ENCODE data around the gene COLEC11.

COLEC11 gene

DNA sequence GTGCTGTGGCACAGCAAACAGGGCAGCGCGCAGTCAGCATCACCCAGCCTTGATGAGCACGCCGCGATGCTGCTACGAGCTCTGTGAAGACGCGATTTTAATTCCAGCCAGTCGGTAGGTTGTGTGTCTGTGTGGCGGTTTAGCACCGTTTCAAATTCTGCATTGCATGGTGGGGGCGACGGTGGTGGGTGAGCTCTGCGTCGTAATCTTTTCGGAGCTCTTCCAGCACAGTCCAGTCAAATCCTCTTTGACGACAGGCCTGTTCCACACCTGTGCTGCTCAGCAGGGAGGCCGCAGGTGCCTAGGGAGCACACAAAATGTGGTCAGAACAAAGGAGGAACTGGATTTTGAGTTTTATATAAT is 71.7 kb downstream of the COLEC11 start:
- no peak overlapping the region for H3K27ac ChIP-seq
- TF ChIP-seq ZFX (IDR thresholded peaks at IDR 0.05; ENCODE audit: borderline replicate concordance) = no peak

DNA sequence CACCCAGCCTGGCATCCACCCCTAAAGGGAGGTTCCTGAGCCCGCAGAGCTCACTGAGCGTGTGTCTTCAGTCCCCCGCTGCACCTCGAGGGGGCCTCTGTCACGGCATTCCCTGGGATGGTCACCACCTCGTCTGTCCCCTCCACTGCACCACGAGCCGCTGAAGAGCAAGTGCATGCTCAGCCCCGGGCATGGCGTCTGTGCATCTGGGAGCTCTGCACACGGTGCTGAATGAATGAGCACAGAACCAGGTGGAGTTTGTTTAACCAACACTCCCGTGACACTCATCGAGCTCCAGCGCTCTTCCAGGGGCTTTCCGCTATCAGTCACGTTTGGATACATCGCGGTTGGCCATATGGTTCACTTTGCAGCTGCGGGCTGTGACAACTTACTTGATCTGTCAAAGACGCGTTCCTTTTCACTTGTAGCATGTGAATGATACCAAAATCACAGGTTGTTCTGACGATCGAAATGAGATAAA is 72.3 kb downstream of the COLEC11 start:
- H3K27ac ChIP-seq = no peak overlapping the region
- TF ChIP-seq ZFX (IDR thresholded peaks at IDR 0.05; ENCODE audit: borderline replicate concordance) = no peak
- TF ChIP-seq, protein P1, sequence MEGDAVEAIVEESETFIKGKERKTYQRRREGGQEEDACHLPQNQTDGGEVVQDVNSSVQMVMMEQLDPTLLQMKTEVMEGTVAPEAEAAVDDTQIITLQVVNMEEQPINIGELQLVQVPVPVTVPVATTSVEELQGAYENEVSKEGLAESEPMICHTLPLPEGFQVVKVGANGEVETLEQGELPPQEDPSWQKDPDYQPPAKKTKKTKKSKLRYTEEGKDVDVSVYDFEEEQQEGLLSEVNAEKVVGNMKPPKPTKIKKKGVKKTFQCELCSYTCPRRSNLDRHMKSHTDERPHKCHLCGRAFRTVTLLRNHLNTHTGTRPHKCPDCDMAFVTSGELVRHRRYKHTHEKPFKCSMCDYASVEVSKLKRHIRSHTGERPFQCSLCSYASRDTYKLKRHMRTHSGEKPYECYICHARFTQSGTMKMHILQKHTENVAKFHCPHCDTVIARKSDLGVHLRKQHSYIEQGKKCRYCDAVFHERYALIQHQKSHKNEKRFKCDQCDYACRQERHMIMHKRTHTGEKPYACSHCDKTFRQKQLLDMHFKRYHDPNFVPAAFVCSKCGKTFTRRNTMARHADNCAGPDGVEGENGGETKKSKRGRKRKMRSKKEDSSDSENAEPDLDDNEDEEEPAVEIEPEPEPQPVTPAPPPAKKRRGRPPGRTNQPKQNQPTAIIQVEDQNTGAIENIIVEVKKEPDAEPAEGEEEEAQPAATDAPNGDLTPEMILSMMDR (IDR thresholded peaks at IDR 0.05) = no peak

DNA sequence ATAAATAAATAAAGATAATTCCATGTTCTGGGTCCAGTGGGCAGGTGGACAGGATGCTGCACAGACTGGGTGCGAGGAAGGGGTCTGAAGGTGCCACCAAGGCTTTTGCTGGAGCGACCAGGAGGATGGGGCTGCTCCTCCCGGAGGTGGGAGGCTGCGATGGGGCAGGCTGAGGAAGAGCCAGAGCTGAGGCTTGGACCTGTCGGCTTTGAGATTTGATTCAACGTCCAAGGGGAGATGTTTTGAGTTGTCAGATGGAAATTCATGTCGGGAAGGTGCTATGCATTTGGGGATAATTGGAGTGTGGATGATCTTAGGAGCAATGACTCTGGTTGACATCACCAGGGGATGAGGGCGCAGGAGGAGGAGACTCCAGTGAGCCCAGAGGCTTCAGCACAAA is 74.7 kb downstream of the COLEC11 start:
- no peak for TF ChIP-seq ZFX (IDR thresholded peaks at IDR 0.05; ENCODE audit: borderline replicate concordance)
- TF ChIP-seq, protein P1 (IDR thresholded peaks at IDR 0.05) = no peak
- no peak overlapping the region for H3K27ac ChIP-seq

DNA sequence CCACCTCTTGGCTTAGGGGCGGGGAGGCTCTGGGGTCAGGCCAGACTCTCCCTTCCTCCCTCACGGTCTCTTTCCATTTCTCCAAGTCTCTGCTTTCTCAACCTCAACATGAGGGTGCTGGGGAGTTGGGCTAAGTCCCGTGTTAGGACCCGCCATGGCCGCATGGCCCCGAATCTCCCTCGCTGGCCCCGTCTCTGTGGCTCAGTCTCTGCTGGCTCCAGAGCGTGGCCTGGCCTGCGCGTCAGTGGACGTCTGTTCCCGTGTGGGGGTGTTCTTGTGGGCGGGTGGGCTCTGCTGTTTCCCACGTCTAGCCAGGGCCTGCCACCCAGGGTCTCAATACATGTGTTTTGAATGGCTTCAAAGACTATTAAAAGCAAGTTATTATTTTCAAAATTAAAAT is 75.5 kb downstream of the COLEC11 start:
- no peak overlapping the region for H3K27ac ChIP-seq
- no peak for TF ChIP-seq ZFX (IDR thresholded peaks at IDR 0.05; ENCODE audit: borderline replicate concordance)
- TF ChIP-seq, protein P1 (IDR thresholded peaks at IDR 0.05) = no peak

DNA sequence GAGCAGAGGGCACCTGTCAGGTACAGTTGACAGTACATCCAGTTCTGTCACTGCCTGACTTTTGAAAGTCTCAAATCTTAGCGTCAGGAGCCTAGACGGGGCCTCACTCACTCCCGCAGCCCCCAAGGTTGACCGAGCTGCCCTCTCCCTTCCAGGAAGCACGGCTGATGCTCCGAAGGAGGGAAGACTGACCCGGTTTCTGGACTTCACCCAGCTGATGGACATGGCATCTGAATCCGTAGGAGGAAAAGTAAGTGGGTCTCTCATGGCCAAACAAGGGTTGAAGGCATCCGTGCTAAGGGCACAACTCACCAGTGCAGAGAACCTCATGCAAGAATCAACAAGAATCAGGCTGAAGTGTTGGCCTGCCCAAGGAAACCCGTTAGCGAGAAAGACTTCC is 76.0 kb downstream of the COLEC11 start:
- TF ChIP-seq ZFX (IDR thresholded peaks at IDR 0.05; ENCODE audit: borderline replicate concordance) = no peak
- TF ChIP-seq, protein P1 (IDR thresholded peaks at IDR 0.05) = no peak
- no peak overlapping the region for H3K27ac ChIP-seq

DNA sequence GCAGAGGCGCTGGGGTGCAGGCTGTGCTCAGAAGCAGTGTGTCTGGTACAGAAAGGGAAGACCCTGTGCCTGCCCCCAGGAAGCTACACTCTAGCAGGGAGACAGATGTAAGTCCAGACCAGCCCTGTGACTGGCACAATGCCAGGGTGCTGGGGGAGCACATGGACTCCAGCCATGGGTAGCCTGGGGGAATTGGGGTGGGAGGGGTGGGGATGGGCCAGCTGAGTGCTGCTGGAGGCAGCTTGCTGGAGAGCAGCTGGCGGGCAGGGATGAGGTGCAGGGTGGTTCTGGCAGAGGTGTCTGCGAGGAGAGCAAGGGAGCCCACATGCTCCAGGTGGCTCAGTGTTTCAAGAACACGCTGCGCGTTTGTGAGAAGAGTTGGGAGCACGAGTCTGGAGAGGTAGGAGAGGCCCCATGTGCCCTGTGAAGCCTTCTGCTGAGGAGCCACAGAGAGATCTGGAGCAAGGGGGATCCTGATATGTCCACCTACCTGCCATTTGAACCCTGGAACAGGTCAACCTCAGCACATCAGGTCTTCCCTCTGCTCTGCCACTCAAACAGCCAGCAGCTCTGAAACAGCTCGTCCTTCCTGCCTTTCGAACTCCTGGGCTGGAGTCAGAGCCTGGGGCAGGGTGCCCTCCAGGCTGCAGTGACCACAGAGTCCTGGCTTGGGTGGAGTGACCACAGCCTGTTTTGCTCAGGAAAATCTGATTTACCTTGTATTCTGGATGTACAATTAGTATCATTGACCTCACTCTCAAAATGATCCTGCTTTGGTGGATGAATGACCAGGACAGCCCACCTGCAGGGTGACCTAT is 78.2 kb downstream of the COLEC11 start:
- H3K27ac ChIP-seq = no peak overlapping the region
- TF ChIP-seq ZFX (IDR thresholded peaks at IDR 0.05; ENCODE audit: borderline replicate concordance) = no peak
- TF ChIP-seq, protein P1 (IDR thresholded peaks at IDR 0.05) = no peak

DNA sequence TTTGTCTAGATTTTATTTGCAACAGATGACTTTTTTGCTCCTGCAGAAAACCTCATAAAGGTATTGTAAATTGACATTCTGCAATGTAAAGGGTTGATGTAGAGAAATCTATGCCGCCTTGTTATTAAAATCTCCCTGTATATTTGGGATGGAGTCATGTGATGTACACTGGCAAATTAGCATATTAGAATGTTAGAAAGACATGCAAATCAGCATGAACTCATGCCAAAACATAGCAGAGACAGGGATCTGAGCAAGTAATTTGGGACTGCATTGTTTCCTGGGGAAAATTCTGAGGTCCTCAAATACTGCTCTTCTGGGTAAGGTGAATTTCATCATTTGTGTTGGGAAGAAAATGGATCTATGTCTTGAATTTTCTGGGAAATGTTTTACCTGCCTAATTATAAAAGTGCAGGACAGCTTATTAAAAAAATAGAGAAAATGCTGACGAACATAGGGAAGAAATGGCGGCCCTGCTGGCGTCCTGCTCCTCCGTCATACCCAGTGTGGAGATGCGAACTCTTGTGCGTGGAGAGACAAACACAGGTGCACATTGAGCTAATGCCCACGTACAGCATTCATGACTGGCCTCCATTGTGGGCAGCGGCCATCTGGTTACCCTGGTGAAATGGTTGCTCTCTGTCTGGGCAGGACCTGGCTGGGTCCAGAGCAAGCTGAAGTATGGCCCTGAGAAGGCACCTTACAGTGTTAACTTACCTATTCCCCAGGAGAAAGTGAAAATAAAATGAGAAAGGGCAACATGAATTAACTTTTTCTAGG is 79.3 kb downstream of the COLEC11 start:
- TF ChIP-seq ZFX (IDR thresholded peaks at IDR 0.05; ENCODE audit: borderline replicate concordance) = no peak
- TF ChIP-seq, protein P1 (IDR thresholded peaks at IDR 0.05) = no peak

More for the DNA sequence above, 79.3 kb downstream of the COLEC11 start:
- H3K27ac ChIP-seq = no peak overlapping the region
